Measurements from ENCODE around the gene PDIK1L.

The PDIK1L gene

DNA sequence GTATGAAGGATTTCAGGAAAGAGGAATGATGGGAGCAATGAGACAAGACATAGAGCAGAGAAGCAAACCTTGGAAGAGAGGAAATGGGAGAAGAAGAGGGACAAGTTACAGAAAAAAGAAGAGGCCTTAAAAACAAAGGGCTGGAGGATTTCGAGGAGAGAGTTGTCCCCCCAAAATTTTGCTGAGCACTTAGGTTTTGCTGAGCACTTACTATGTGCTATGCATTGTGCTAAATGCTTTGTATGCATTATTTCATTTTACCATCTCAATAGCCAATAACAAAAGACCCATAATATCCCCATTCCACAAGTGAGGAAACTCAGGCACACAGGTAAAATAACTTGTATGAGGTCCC lies 41.7 kb upstream of the PDIK1L start:
- in situ Hi-C loops (cut with HindIII; ENCODE audit: low pct_ligation_motif_present, low sequenced_read_pairs) = no loop called here
- Histone ChIP-seq H3K36me3 (replicated peaks) (no peaks in the 10 kb centered on the region), H3K4me3 (ENCODE audit: low read depth, low read length) (no peak overlapping the region), H3K27me3 (replicated peaks) (peaks cover 9% of the 10 kb centered on the region), H3K27ac (no peak overlapping the region)
- DNase-seq = no peak
- TF ChIP-seq, protein P1, sequence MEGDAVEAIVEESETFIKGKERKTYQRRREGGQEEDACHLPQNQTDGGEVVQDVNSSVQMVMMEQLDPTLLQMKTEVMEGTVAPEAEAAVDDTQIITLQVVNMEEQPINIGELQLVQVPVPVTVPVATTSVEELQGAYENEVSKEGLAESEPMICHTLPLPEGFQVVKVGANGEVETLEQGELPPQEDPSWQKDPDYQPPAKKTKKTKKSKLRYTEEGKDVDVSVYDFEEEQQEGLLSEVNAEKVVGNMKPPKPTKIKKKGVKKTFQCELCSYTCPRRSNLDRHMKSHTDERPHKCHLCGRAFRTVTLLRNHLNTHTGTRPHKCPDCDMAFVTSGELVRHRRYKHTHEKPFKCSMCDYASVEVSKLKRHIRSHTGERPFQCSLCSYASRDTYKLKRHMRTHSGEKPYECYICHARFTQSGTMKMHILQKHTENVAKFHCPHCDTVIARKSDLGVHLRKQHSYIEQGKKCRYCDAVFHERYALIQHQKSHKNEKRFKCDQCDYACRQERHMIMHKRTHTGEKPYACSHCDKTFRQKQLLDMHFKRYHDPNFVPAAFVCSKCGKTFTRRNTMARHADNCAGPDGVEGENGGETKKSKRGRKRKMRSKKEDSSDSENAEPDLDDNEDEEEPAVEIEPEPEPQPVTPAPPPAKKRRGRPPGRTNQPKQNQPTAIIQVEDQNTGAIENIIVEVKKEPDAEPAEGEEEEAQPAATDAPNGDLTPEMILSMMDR (IDR thresholded peaks at IDR 0.05; ENCODE audit: low read depth, low read length, missing control alignments) = no peak

DNA sequence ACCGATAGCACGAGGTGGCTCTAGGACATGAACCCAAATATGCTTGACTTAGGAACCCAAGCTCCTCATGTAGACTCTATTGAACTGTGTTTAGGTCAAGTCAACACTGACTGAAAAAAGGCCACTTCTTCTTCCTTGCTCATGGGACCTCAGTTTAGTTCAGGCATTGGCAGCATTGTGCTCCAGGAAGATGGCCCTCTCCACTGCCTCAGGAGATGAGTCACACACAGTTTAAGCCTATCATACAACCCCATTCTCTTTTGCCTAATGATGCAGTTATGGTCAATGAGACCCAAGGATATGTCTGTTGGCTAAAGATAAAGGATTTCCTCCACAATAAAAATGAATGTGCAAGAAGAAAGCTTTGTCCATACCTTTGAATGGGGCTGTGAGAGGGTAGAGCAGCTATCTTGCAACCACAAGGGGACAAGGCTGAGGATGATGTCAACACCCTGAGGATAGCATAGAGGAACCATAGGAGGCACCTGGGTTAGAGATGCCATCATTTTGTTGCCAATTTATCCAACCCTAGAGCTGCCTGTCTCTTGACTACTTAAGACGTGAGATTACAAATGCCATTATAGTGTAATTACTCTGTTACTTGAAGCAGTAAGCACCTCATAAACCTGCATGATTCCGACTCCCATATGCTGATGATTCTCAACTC lies 41.2 kb upstream of the PDIK1L start:
- no peaks in the 10 kb centered on the region for H3K36me3 ChIP-seq (replicated peaks)
- H3K4me3 ChIP-seq (ENCODE audit: low read depth, low read length) = no peak overlapping the region
- in situ Hi-C loops (cut with HindIII; ENCODE audit: low pct_ligation_motif_present, low sequenced_read_pairs) = no loop called here
- TF ChIP-seq, protein P1 (IDR thresholded peaks at IDR 0.05; ENCODE audit: low read depth, low read length, missing control alignments) = no peak
- peaks cover 9% of the 10 kb centered on the region for H3K27me3 ChIP-seq (replicated peaks)
- H3K27ac ChIP-seq = no peak overlapping the region
- DNase-seq = no peak

DNA sequence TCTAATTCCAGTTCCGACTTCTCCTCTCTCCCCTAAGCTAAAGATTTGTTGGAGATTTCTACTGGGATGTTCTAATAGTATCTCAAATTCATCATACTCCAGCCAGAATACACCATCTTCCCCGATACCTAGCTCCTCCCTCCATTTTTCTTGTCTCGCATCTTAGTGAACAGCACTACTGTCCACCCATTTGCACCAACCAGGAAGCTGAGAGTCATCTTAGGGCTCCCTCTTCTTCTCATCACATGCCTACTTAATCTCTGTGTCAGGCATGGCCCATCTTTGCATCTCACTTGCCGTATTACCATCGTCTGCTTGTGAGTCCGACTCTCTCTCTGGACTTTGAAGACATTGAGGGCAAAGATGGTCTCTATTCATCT lies 40.7 kb upstream of the PDIK1L start:
- in situ Hi-C loops (cut with HindIII; ENCODE audit: low pct_ligation_motif_present, low sequenced_read_pairs) = no loop called here
- DNase-seq = no peak
- H3K27me3 ChIP-seq (replicated peaks) = peaks cover 9% of the 10 kb centered on the region

DNA sequence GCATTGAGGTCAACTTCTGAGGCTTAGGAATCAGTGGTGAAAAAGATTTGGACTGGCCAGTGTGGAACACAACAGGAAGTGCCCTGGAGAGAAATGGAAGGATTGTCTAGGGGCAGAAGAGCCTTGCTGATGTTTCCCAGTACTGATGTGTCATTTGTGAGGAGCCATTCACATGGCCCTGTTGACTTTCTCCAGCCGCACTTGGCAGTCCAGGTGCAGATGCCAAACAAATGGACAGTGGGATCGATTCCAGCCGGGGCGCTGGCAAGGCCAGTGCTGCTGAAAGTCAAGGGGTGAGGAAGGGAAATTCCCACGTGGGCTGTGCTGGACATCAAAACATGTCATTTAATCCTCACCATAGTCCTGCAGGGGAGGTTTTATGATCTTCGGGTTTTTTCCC lies 39.3 kb upstream of the PDIK1L start:
- Histone ChIP-seq H3K36me3 (replicated peaks) (no peaks in the 10 kb centered on the region), H3K27me3 (replicated peaks) (peaks cover 4% of the 10 kb centered on the region), H3K27ac (no peak overlapping the region), H3K4me3 (ENCODE audit: low read depth, low read length) (no peak overlapping the region)
- TF ChIP-seq, protein P1 (IDR thresholded peaks at IDR 0.05; ENCODE audit: low read depth, low read length, missing control alignments) = no peak
- in situ Hi-C loops (cut with HindIII; ENCODE audit: low pct_ligation_motif_present, low sequenced_read_pairs) = no loop called here
- DNase-seq = no peak

More for the DNA sequence above, 40.7 kb upstream of the PDIK1L start:
- Histone ChIP-seq H3K27ac (no peak overlapping the region), H3K4me3 (ENCODE audit: low read depth, low read length) (no peak overlapping the region), H3K36me3 (replicated peaks) (no peaks in the 10 kb centered on the region)
- TF ChIP-seq, protein P1 (IDR thresholded peaks at IDR 0.05; ENCODE audit: low read depth, low read length, missing control alignments) = no peak

DNA sequence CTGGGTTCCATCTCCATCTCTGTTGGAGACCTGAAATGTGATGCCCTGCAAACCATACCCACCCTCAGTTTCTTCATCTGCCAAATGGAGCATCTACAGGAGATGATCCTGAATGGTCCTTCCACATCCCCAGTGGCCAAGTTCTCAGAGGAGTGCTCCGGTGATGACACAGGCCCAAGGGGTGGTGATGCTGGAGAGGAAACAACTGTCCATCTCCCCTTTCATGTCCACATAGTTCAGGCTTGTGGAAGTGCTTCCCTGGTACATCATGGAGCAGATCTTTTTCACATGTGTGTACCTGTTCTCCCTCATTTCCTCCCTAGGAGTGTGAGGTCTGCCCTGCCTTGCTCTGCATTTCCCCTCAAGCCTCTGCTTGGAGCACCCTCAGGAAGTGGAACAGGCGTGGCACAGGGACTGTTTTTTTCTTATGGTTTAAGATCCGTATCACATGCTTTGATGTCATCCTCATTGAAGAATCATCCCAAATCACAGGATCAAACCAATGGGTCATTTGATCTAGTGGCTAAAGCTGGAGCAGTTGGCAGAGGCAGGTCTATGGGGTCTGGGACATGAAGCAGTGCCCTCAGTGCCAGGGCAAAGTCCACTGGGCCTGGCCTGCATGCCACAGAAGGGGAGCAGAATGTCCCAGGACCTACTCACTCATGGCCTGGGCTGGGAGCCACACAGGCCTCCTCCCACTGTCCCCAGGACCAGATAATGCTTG lies 36.0 kb upstream of the PDIK1L start:
- Histone ChIP-seq H3K27me3 (replicated peaks) (no peaks in the 10 kb centered on the region), H3K4me3 (ENCODE audit: low read depth, low read length) (no peak overlapping the region), H3K27ac (no peak overlapping the region), H3K36me3 (replicated peaks) (no peaks in the 10 kb centered on the region)
- TF ChIP-seq, protein P1 (IDR thresholded peaks at IDR 0.05; ENCODE audit: low read depth, low read length, missing control alignments) = no peak
- no peak for DNase-seq
- in situ Hi-C loops (cut with HindIII; ENCODE audit: low pct_ligation_motif_present, low sequenced_read_pairs) = no loop called here

Data from brain microvascular endothelial cell (primary cell).